Neuronal stem cell (in vitro differentiated cells): ENCODE measurements around the gene ST7L.
A peak's percentile ranks its signal among the peaks of the same experiment; 100 is the strongest.

Source experiments
- DNase-seq: peaks from one replicate; pipeline ENCODE4 v3.0.0-alpha.2; 2013; ENCODE audit warnings: low spot score
- H2AFZ ChIP-seq: one replicate; pipeline ENCODE4 v1.6.1; 2013; ENCODE audit warnings: mild to moderate bottlenecking, low read length, inconsistent platforms
- H2AK5ac ChIP-seq: 2 replicates; pipeline ENCODE4 v1.6.1; 2013; ENCODE audit warnings: low read depth, mild to moderate bottlenecking, inconsistent platforms, low read length, moderate library complexity, mixed read lengths
- H2BK120ac ChIP-seq: 2 replicates; pipeline ENCODE4 v1.6.1; 2013; ENCODE audit warnings: low read depth, mild to moderate bottlenecking, inconsistent platforms, low read length, moderate library complexity, mixed read lengths
- H2BK12ac ChIP-seq: one replicate; pipeline ENCODE4 v1.6.1; 2013; ENCODE audit warnings: low read length, inconsistent platforms
- H2BK15ac ChIP-seq: 2 replicates; pipeline ENCODE4 v1.6.1; 2013; ENCODE audit warnings: mild to moderate bottlenecking, low read length, inconsistent platforms, mixed read lengths
- H2BK5ac ChIP-seq: one replicate; pipeline ENCODE4 v1.6.1; 2013; ENCODE audit warnings: inconsistent platforms, mild to moderate bottlenecking, low read length, moderate library complexity
- H3K14ac ChIP-seq: one replicate; pipeline ENCODE4 v1.6.1; 2013; ENCODE audit warnings: low read length, inconsistent platforms
- H3K18ac ChIP-seq: 2 replicates; pipeline ENCODE4 v1.6.1; 2013; ENCODE audit warnings: low read length, inconsistent platforms
- H3K23ac ChIP-seq: 2 replicates; pipeline ENCODE4 v1.6.1; 2013; ENCODE audit warnings: low read depth, mild to moderate bottlenecking, mixed read lengths, low read length, inconsistent platforms; ENCODE audit not compliant: poor library complexity
- H3K27ac ChIP-seq: replicated peaks from 3 replicates; pipeline ENCODE4 v1.5.1; 2013; ENCODE audit warnings: low read length, inconsistent platforms
- H3K27me3 ChIP-seq, 3 experiments: 2 replicates each; pipeline ENCODE4 v1.6.1; 2013; ENCODE audit warnings: low read length in 3 of 3, mild to moderate bottlenecking in 2 of 3, inconsistent platforms in 1 of 3, low read depth in 1 of 3, mixed read lengths in 1 of 3, moderate library complexity in 1 of 3; ENCODE audit not compliant: control insufficient read depth in 3 of 3, insufficient read depth in 3 of 3
- H3K36me3 ChIP-seq, 2 donors: replicated peaks in 1 of 2; 2 replicates each; pipeline ENCODE4 v1.6.1; 2013; ENCODE audit warnings: low read length in 2 of 2; ENCODE audit not compliant: control insufficient read depth in 2 of 2, insufficient read depth in 2 of 2
- H3K4ac ChIP-seq: 2 replicates; pipeline ENCODE4 v1.6.1; 2013; ENCODE audit warnings: inconsistent platforms, mild to moderate bottlenecking, low read length, moderate library complexity
- H3K4me1 ChIP-seq, 2 donors: 1 replicate in 1 of 2; 2 replicates in 1 of 2; pipeline ENCODE4 v1.6.1; 2013; ENCODE audit warnings: low read length in 2 of 2, low read depth in 1 of 2; ENCODE audit not compliant: control insufficient read depth in 2 of 2, insufficient read depth in 1 of 2
- H3K4me2 ChIP-seq: one replicate; pipeline ENCODE4 v1.6.1; 2013; ENCODE audit warnings: mild to moderate bottlenecking, low read length, inconsistent platforms; ENCODE audit not compliant: insufficient read depth, poor library complexity, severe bottlenecking
- H3K4me3 ChIP-seq, 2 donors: 2 replicates each; pipeline ENCODE4 v1.5.1; 2013; ENCODE audit warnings: low read length in 2 of 2, mild to moderate bottlenecking in 2 of 2, inconsistent platforms in 1 of 2, moderate library complexity in 1 of 2
- H3K79me1 ChIP-seq: one replicate; pipeline ENCODE4 v1.6.1; 2013; ENCODE audit warnings: low read depth, mild to moderate bottlenecking, inconsistent platforms, low read length, moderate library complexity
- H3K9ac ChIP-seq: one replicate; pipeline ENCODE4 v1.6.1; 2013; ENCODE audit warnings: mild to moderate bottlenecking, low read depth, low read length, inconsistent platforms; ENCODE audit not compliant: poor library complexity
- H3K9me3 ChIP-seq, 2 donors: replicated peaks in 1 of 2; 2 replicates each; pipeline versions ENCODE3 to v1.6.1; 2013; ENCODE audit warnings: low read length in 2 of 2, mild to moderate bottlenecking in 2 of 2, inconsistent platforms in 1 of 2, low read depth in 1 of 2, mixed read lengths in 1 of 2, moderate library complexity in 1 of 2; ENCODE audit not compliant: control insufficient read depth in 2 of 2, insufficient read depth in 1 of 2
- H4K8ac ChIP-seq: one replicate; pipeline ENCODE4 v1.6.1; 2013; ENCODE audit warnings: low read depth, mild to moderate bottlenecking, inconsistent platforms, low read length, moderate library complexity
- H4K91ac ChIP-seq: one replicate; pipeline ENCODE4 v1.6.1; 2013; ENCODE audit warnings: low read length, low read depth, mild to moderate bottlenecking, inconsistent platforms; ENCODE audit not compliant: poor library complexity
- WGBS, 2 donors: extraction: QIAGEN DNeasy Blood & Tissue Kit; methylation state at CpG; one replicate each; pipeline ENCODE4 v1.1.7; 2013; ENCODE audit warnings: missing lambda C conversion rate in 2 of 2, mixed read lengths in 1 of 2; ENCODE audit not compliant: insufficient read length in 2 of 2, insufficient replicate concordance in 1 of 2; ENCODE audit errors: extremely low coverage in 2 of 2; 5-methylcytosine and 5-hydroxymethylcytosine counted together

Gene ST7L

GRCh38 chr1:112513112-112513870, 105.7 kb downstream of the ST7L start:
- H4K91ac ChIP-seq, result no peak overlapping the region
- no peak overlapping the region for H2BK120ac ChIP-seq
- no peaks in the 10 kb centered on the region for H3K9me3 ChIP-seq
- no peak overlapping the region for H3K27ac ChIP-seq
- H3K9ac ChIP-seq, result no peak overlapping the region
- no peak overlapping the region for H2AK5ac ChIP-seq
- H3K4me2 ChIP-seq, result no peak overlapping the region
- H3K18ac ChIP-seq, result peak overlapping the region; percentile 75
- H2BK15ac ChIP-seq, result peak overlapping the region; percentile 7
- H3K27me3 ChIP-seq, result peaks cover 2 to 20% (median 7%) of the 10 kb centered on the region in 3 experiments
- H4K8ac ChIP-seq, result no peak overlapping the region
- H3K79me1 ChIP-seq, result no peaks in the 10 kb centered on the region
- H3K4ac ChIP-seq, result no peak overlapping the region
- no peak overlapping the region for H3K23ac ChIP-seq
- H3K36me3 ChIP-seq, result peaks cover 0 to 4% of the 10 kb centered on the region in 2 donors
- WGBS, 2 donors, result no CpG with 5 or more reads among the region's 9 CpGs
- H2AFZ ChIP-seq, result no peak overlapping the region
- H3K4me3 ChIP-seq, result no peak overlapping the region
- H2BK5ac ChIP-seq, result no peak overlapping the region
- H3K14ac ChIP-seq, result no peak overlapping the region
- no peak for DNase-seq
- H2BK12ac ChIP-seq, result peak overlapping the region; percentile 24
- H3K4me1 ChIP-seq, result peaks cover 35 to 56% of the 10 kb centered on the region in 2 donors

- Histone ChIP-seq H3K9me3 (no peaks in the 10 kb centered on the region), H3K23ac (no peak overlapping the region), H2AFZ (no peak overlapping the region), H2AK5ac (no peak overlapping the region), H3K4ac (no peak overlapping the region), H2BK12ac (no peak overlapping the region), H2BK15ac (no peak overlapping the region), H3K4me1 (peaks cover 40 to 56% of the 10 kb centered on the region in 2 donors), H3K18ac (no peak overlapping the region), H3K27ac (no peak overlapping the region), H3K9ac (no peak overlapping the region), H3K4me3 (no peak overlapping the region), H3K79me1 (no peaks in the 10 kb centered on the region), H2BK120ac (no peak overlapping the region), H3K36me3 (peaks cover 0 to under 1% of the 10 kb centered on the region in 2 donors), H3K14ac (no peak overlapping the region), H3K27me3 (peaks cover 7 to 21% (median 13%) of the 10 kb centered on the region in 3 experiments), H3K4me2 (no peak overlapping the region), H2BK5ac (no peak overlapping the region), H4K91ac (no peak overlapping the region), H4K8ac (no peak overlapping the region)
- DNase-seq, result no peak
- no CpG with 5 or more reads among the region's 2 CpGs for WGBS, 2 donors
Measured at GRCh38 chr1:112511897-112512296, 107.0 kb downstream of the ST7L start.

GRCh38 chr1:112510340-112510739, 108.6 kb downstream of the ST7L start:
- no peak overlapping the region for H3K14ac ChIP-seq
- H3K9ac ChIP-seq, result no peak overlapping the region
- H2BK15ac ChIP-seq, result no peak overlapping the region
- no peak overlapping the region for H3K4ac ChIP-seq
- H2BK120ac ChIP-seq, result no peak overlapping the region
- WGBS, 2 donors, result no CpG with 5 or more reads among the region's 7 CpGs
- H3K36me3 ChIP-seq, result no peaks in the 10 kb centered on the region
- peaks cover 7 to 23% (median 21%) of the 10 kb centered on the region in 3 experiments for H3K27me3 ChIP-seq
- H3K27ac ChIP-seq, result no peak overlapping the region
- peak overlapping the region in 1 of 2 donors; percentile 56 for H3K4me3 ChIP-seq
- H2BK5ac ChIP-seq, result no peak overlapping the region
- DNase-seq, result no peak
- H3K18ac ChIP-seq, result peak overlapping the region; percentile 39
- H3K23ac ChIP-seq, result no peak overlapping the region
- peak overlapping the region; percentile 27 for H3K4me2 ChIP-seq
- no peak overlapping the region for H4K8ac ChIP-seq
- H2AFZ ChIP-seq, result no peak overlapping the region
- peaks cover 28 to 45% of the 10 kb centered on the region in 2 donors for H3K4me1 ChIP-seq
- no peaks in the 10 kb centered on the region for H3K79me1 ChIP-seq
- H2BK12ac ChIP-seq, result no peak overlapping the region
- H4K91ac ChIP-seq, result no peak overlapping the region
- H3K9me3 ChIP-seq, result no peaks in the 10 kb centered on the region
- no peak overlapping the region for H2AK5ac ChIP-seq

GRCh38 chr1:112509660-112510178, 109.2 kb downstream of the ST7L start:
- Histone ChIP-seq H3K27ac (no peak overlapping the region), H3K4me1 (peaks cover 26 to 42% of the 10 kb centered on the region in 2 donors), H4K91ac (no peak overlapping the region), H3K4me3 (peak overlapping the region in 1 of 2 donors; percentile 88), H3K79me1 (no peaks in the 10 kb centered on the region), H3K36me3 (no peaks in the 10 kb centered on the region), H2AK5ac (peak overlapping the region; percentile 8), H3K14ac (no peak overlapping the region), H2BK15ac (peak overlapping the region; percentile 16), H2AFZ (no peak overlapping the region), H3K18ac (peak overlapping the region; percentile 92), H3K9ac (peak overlapping the region; percentile 85), H3K4ac (no peak overlapping the region), H2BK12ac (no peak overlapping the region), H3K27me3 (peaks cover 7 to 26% (median 23%) of the 10 kb centered on the region in 3 experiments), H3K9me3 (no peaks in the 10 kb centered on the region), H2BK5ac (no peak overlapping the region), H3K4me2 (peak overlapping the region; percentile 91), H2BK120ac (no peak overlapping the region), H3K23ac (peak overlapping the region; percentile 27), H4K8ac (no peak overlapping the region)
- DNase-seq, result no peak
- no CpG with 5 or more reads among the region's 16 CpGs for WGBS, 2 donors
